WTC11 (cell line): Measurements from ENCODE around the gene ATXN7. TPM values are rescaled to one million over a fixed set of nuclear protein-coding genes. Genes with fewer than 3 reads are reported as not detected.
A peak's percentile ranks its signal among the peaks of the same experiment; 100 is the strongest.

ENCODE experiments used
- ATAC-seq: fragments of 200-7000 bp; cut with Tn5 transposase; 2 replicates; pipeline ENCODE4 v1.10.0; 2021; ENCODE audit warnings: mild to moderate bottlenecking, moderate library complexity
- CTCF ChIA-PET: fragments of 300-600 bp; sonication (Branson Sonifier 250); formaldehyde crosslinking; loops from one replicate; lab custom pipeline; 2021; ENCODE audit warnings: antibody characterized with exemption; lab: Charles Lee
- POLR2A ChIA-PET: fragments of 350-600 bp; sonication (Branson Sonifier 250); formaldehyde crosslinking; loops from one replicate; lab custom pipeline; 2021; ENCODE audit warnings: antibody characterized with exemption; lab: Charles Lee
- DNase-seq: peaks from one replicate; pipeline ENCODE4 v3.0.0; 2021; ENCODE audit warnings: low spot score
- H3K27ac Mint-ChIP-seq: 2 replicates; pipeline ENCODE4 v1.8.0; 2021; ENCODE audit warnings: mixed read lengths
- H3K27me3 Mint-ChIP-seq: 2 replicates; pipeline ENCODE4 v1.8.0; 2021; ENCODE audit warnings: low read depth, mild to moderate bottlenecking, moderate library complexity, mixed read lengths
- H3K36me3 Mint-ChIP-seq: 2 replicates; pipeline ENCODE4 v1.8.0; 2021; ENCODE audit warnings: mixed read lengths
- H3K4me1 Mint-ChIP-seq: 2 replicates; pipeline ENCODE4 v1.8.0; 2022; ENCODE audit warnings: mixed read lengths
- H3K4me3 Mint-ChIP-seq: 2 replicates; pipeline ENCODE4 v1.8.0; 2021; ENCODE audit warnings: mild to moderate bottlenecking, moderate library complexity, mixed read lengths
- H3K9me3 Mint-ChIP-seq: 2 replicates; pipeline ENCODE4 v1.8.0; 2021; ENCODE audit warnings: mixed read lengths
- AR ChIP-seq: fragments of 250-450 bp; sonication (Bioruptor Pico); IDR thresholded peaks from 2 replicates; pipeline ENCODE4 v1.9.0; 2021; ENCODE audit warnings: mild to moderate bottlenecking
- ATF1 ChIP-seq: sonication (generic); formaldehyde crosslinking; IDR thresholded peaks from 2 replicates; pipeline ENCODE4 v1.8.1; 2023; ENCODE audit warnings: mild to moderate bottlenecking, moderate library complexity, missing genetic modification reagents
- ATF3 ChIP-seq: sonication (generic); formaldehyde crosslinking; conservative IDR thresholded peaks from 2 replicates; pipeline ENCODE4 v1.8.1; 2022; ENCODE audit warnings: mild to moderate bottlenecking, missing genetic modification reagents
- E2F1 ChIP-seq: sonication (generic); formaldehyde crosslinking; IDR thresholded peaks from 2 replicates; pipeline ENCODE4 v1.8.0; 2022; ENCODE audit warnings: mild to moderate bottlenecking, missing genetic modification reagents
- ESRRA ChIP-seq: sonication (generic); formaldehyde crosslinking; IDR thresholded peaks from 2 replicates; pipeline ENCODE4 v1.8.1; 2022; ENCODE audit warnings: mild to moderate bottlenecking, missing genetic modification reagents, borderline replicate concordance
- FOXP4 ChIP-seq: sonication (generic); formaldehyde crosslinking; IDR thresholded peaks from 2 replicates; pipeline ENCODE4 v1.8.0; 2022; ENCODE audit warnings: mild to moderate bottlenecking, missing genetic modification reagents
- GTF2I ChIP-seq: fragments of 250-450 bp; sonication (Bioruptor Pico); conservative IDR thresholded peaks from 2 replicates; pipeline ENCODE4 v1.4.0; 2021; ENCODE audit warnings: mild to moderate bottlenecking
- HMGXB4 ChIP-seq: sonication (generic); formaldehyde crosslinking; IDR thresholded peaks from 2 replicates; pipeline ENCODE4 v1.8.1; 2023; ENCODE audit warnings: mild to moderate bottlenecking, moderate library complexity, missing genetic modification reagents
- MYBL2 ChIP-seq: sonication (generic); formaldehyde crosslinking; IDR thresholded peaks from 2 replicates; pipeline ENCODE4 v1.8.1; 2023; ENCODE audit warnings: mild to moderate bottlenecking, moderate library complexity, missing genetic modification reagents
- NFE2L1 ChIP-seq: sonication (generic); formaldehyde crosslinking; IDR thresholded peaks from 2 replicates; pipeline ENCODE4 v1.8.1; 2023; ENCODE audit warnings: missing genetic modification reagents
- PRRX2 ChIP-seq: fragments of 250-450 bp; sonication (Bioruptor Pico); IDR thresholded peaks from 2 replicates; pipeline ENCODE4 v1.8.0; 2021; ENCODE audit warnings: mild to moderate bottlenecking
- TCF7 ChIP-seq: sonication (generic); formaldehyde crosslinking; IDR thresholded peaks from 2 replicates; pipeline ENCODE4 v1.8.0; 2022; ENCODE audit warnings: mild to moderate bottlenecking, low read depth, missing genetic modification reagents, moderate library complexity
- TEAD4 ChIP-seq: sonication (generic); formaldehyde crosslinking; IDR thresholded peaks from 2 replicates; pipeline ENCODE4 v1.8.0; 2022; ENCODE audit warnings: mild to moderate bottlenecking, missing genetic modification reagents
- ZBTB21 ChIP-seq: sonication (generic); formaldehyde crosslinking; IDR thresholded peaks from 2 replicates; pipeline ENCODE4 v1.8.1; 2023; ENCODE audit warnings: mild to moderate bottlenecking, missing genetic modification reagents, borderline replicate concordance
- ZNF232 ChIP-seq: sonication (generic); formaldehyde crosslinking; IDR thresholded peaks from 2 replicates; pipeline ENCODE4 v1.8.0; 2022; ENCODE audit warnings: mild to moderate bottlenecking, missing genetic modification reagents
- ZNF263 ChIP-seq: sonication (generic); formaldehyde crosslinking; IDR thresholded peaks from 2 replicates; pipeline ENCODE4 v1.8.1; 2022; ENCODE audit warnings: low read depth, mild to moderate bottlenecking, moderate library complexity, missing genetic modification reagents
- ZNF425 ChIP-seq: fragments of 250-450 bp; sonication (Bioruptor Pico); conservative IDR thresholded peaks from 2 replicates; pipeline ENCODE4 v1.9.0; 2021; ENCODE audit warnings: mild to moderate bottlenecking
- ZNF532 ChIP-seq: fragments of 250-450 bp; sonication (Bioruptor Pico); IDR thresholded peaks from 2 replicates; pipeline ENCODE4 v1.9.0; 2021; ENCODE audit warnings: mild to moderate bottlenecking, borderline replicate concordance
- total RNA-seq: library from RNA; stranded (reverse); gene quantifications from 3 replicates; pipeline ENCODE4 v1.2.3, GENCODE V29; 2021

Gene ATXN7
- total RNA-seq, 1 experiment from 2014 or later = 11.7 TPM

GRCh38 chr3:63877737-63878393 lies 14.2 kb downstream of the ATXN7 start:
- ATAC-seq = peak; percentile 17; the same call in 1 of the 2 replicates
- H3K4me3 Mint-ChIP-seq = no peak overlapping the region
- TF ChIP-seq ZBTB21 (CRISPR knock-in tag) (no peak), ATF1 (CRISPR knock-in tag) (no peak), AR (no peak), ZNF425 (CRISPR knock-in tag) (no peak), FOXP4 (no peak), ZNF232 (no peak), MYBL2 (CRISPR knock-in tag) (no peak), ATF3 (no peak), PRRX2 (no peak), ZNF532 (CRISPR knock-in tag) (no peak), GTF2I (CRISPR knock-in tag) (no peak)
- peaks cover 15% of the 10 kb centered on the region for H3K4me1 Mint-ChIP-seq
- no peaks in the 10 kb centered on the region for H3K27me3 Mint-ChIP-seq
- ChIA-PET POLR2A (no interaction called here), CTCF (interaction anchor here (0.5 to 1.3 kb wide), 3 partner anchors 11 to 27 kb away, joined by 3 to 6 read pairs (median 3); no protein-coding TSS in a partner anchor)
- DNase-seq = no peak
- no peaks in the 10 kb centered on the region for H3K9me3 Mint-ChIP-seq
- H3K36me3 Mint-ChIP-seq = no peaks in the 10 kb centered on the region
- no peak overlapping the region for H3K27ac Mint-ChIP-seq

GRCh38 chr3:63878394-63879060 lies 14.9 kb downstream of the ATXN7 start:
- ATAC-seq = peak; percentile 62
- H3K27me3 Mint-ChIP-seq = no peaks in the 10 kb centered on the region
- H3K36me3 Mint-ChIP-seq = no peaks in the 10 kb centered on the region
- ChIA-PET POLR2A (no interaction called here), CTCF (no interaction called here)
- no peak for DNase-seq
- H3K9me3 Mint-ChIP-seq = no peaks in the 10 kb centered on the region
- H3K4me1 Mint-ChIP-seq = peaks cover 15% of the 10 kb centered on the region
- no peak overlapping the region for H3K4me3 Mint-ChIP-seq
- no peak overlapping the region; the same call in 1 of the 2 replicates for H3K27ac Mint-ChIP-seq
- TF ChIP-seq TCF7 (CRISPR knock-in tag) (no peak), NFE2L1 (no peak), E2F1 (no peak), ATF3 (no peak), ZNF263 (CRISPR knock-in tag) (no peak), TEAD4 (no peak), HMGXB4 (CRISPR knock-in tag) (no peak), ZNF232 (no peak), ESRRA (CRISPR knock-in tag) (no peak)
